Subcutaneous adipose tissue (tissue), 4 donors: ENCODE measurements around the gene GMDS. TPM values are rescaled to one million over a fixed set of nuclear protein-coding genes. Genes with fewer than 3 reads are reported as not detected.

Experiments used
- total RNA-seq, 4 donors: library from RNA; depleted of rRNA; stranded (reverse); fragments of >200 nt; gene quantifications; one replicate each; pipeline ENCODE4 v1.1.0, GENCODE V29; 2016
- TF ChIP-seq, protein P1 (sequence below): fragments of 450-650 bp; IDR thresholded peaks from one replicate; pipeline ENCODE4 v1.5.1; 2016; ENCODE audit warnings: low read depth, mild to moderate bottlenecking, control low read depth, antibody characterized with exemption, moderate library complexity

GMDS gene
- total RNA-seq, 4 donors from 2014 or later: 10.1 to 17.3 (median 13.9) TPM

DNA sequence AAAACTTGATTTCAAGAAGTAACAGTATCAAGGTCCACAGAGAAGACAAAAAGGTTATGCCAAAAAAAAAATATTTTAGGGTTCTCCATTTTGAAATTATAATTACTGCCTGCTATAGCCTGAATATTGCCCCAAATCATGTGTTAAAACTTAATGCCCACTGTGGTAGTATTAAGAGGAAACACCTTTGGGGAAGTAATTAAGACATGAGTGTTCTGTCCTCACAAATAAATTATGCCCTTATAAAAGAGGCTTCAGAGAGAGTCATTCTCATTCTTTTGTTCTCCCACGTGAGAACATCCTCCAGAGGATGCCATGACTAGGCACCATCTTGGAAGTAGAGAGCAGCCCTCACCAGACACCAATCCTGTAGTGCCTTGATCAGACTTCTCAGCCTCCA is 66.2 kb downstream of the GMDS start:
- TF ChIP-seq, protein P1, sequence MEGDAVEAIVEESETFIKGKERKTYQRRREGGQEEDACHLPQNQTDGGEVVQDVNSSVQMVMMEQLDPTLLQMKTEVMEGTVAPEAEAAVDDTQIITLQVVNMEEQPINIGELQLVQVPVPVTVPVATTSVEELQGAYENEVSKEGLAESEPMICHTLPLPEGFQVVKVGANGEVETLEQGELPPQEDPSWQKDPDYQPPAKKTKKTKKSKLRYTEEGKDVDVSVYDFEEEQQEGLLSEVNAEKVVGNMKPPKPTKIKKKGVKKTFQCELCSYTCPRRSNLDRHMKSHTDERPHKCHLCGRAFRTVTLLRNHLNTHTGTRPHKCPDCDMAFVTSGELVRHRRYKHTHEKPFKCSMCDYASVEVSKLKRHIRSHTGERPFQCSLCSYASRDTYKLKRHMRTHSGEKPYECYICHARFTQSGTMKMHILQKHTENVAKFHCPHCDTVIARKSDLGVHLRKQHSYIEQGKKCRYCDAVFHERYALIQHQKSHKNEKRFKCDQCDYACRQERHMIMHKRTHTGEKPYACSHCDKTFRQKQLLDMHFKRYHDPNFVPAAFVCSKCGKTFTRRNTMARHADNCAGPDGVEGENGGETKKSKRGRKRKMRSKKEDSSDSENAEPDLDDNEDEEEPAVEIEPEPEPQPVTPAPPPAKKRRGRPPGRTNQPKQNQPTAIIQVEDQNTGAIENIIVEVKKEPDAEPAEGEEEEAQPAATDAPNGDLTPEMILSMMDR: no peak

DNA sequence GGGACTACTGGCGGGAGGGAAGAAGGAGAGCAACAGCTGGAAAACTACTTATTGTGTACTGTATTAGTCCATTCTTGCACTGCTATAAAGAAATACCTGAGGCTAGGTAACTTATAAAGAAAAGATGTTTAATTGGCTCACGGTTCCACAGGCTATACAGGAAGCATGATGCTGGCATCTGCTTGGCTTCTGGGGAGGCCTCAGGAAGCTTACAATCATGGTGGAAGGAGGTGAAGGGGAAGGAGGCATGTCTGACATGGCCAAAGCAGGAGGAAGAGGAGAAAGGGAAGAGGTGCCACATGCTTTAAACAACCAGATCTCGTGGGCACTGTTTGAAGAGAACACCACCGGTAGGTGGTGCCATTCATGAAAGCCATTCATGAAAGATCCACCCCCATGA is 67.3 kb downstream of the GMDS start:
- TF ChIP-seq, protein P1: no peak

DNA sequence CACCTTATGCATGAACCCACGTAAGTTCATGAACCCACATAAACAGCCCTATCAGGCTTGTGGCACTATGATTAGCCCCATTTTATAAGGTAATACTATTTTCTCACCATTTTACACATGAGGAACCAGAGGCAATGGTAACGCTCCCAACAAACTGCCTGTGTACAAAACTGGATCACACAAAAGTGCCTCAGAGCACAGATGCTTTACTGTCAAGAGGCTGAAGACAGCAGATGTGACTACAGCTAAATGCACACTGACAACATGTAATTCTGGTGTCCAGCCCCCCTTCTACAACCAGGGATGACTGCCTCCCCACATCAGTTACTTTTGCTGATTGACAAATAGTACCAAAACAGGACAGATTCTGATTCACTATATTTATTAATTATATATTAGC is 69.6 kb downstream of the GMDS start:
- TF ChIP-seq, protein P1: no peak

DNA sequence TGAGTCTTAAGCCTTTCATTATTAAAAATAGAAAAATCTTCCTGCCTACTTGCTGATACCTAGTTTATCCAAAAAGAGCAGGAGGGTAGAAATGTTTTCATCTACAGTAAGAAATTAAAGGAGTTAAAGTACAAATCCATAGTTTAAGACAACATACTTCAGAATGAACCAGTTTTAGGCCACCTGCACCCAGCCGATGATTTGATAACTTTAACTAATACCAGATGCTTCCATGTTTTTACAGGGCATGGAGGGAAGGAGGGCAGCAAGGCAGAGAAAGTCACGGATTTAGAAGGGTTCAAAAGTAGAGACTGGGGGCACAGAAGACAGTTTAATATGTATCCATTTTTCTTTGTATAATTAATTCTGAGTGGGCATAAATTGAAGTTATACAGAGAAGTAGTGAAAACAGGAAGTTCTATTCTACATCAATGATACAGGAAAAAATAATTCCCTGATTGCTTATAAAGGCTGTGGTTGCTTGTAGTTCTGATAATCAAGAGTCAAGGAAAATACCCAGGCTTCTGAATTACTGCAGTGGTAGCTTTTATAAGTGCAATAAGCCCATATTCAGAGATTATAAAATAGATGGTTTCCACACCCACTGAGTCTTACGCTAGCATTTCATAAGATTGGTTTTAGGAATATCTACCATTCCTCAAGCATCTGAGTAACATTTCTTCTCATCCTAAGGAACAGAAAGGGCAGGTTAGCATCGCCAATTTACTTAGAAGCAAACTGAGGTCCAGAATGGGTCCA is 72.0 kb downstream of the GMDS start:
- TF ChIP-seq, protein P1: no peak

DNA sequence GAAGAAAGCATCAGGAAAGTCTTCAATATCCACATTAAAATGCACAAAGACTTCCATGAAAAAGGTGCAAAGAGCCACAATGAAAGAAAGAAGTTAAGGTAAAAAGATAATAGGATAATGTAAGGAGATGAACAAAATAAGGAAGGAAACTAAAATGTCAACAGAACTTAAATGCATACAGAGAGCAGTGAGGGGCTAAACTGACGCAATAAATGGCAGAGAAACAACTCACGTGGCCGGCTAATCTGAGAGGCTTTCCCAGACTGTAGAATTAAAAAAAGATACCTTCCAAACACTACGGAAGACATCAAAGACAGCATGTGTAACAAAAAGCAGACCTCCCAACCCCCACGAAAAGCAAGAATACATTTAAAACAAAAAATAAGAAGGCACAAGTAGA is 73.7 kb downstream of the GMDS start:
- TF ChIP-seq, protein P1: no peak

DNA sequence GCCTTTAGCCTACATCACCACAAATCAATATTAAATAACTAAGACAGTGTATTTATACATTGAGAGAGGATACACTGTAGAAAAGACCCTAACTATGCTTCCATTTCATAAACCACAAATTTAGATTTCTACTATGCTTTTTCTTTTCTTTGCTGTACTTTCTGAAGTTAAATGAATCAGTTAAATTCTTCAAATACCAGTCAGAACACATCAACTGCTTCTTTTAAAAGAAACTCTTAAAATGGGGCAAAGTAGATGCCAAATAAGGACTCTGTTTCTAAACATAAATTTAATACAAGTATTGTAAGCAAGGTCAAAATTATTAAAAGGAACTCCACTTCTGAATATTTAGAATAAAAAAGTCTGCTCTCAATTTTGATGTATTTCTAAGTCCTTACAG is 76.9 kb downstream of the GMDS start:
- TF ChIP-seq, protein P1: no peak

DNA sequence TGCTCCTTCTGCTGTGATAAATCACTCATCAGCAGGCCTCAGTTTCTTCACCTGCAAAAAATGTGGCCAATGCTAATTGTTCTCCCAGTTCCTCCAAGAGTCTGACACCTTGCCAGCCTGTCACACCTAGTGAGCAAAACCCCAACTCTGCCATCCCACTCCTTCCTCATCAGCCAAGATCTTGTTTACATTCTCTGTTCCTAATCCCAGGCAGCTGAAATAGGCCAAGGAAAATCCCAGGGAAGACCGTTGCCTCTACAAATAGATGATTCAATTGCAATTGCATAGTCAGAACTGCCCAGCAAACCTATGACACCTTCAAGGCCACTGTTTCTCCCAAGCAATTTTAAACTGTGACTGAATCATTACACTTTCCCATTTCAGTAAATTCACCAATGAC is 78.7 kb downstream of the GMDS start:
- TF ChIP-seq, protein P1: no peak
